PC-9 (cell line): ENCODE measurements around the gene MAST4. TPM values are rescaled to one million over a fixed set of nuclear protein-coding genes. Genes with fewer than 3 reads are reported as not detected.

Experiments used
- BruUV-seq: library from RNA; stranded (reverse); fragments of 400-500 nt; replicated peaks from 2 replicates; lab custom pipeline; 2021; lab: Mats Ljungman, UMichigan
- CTCF ChIA-PET: fragments of 300-600 bp; sonication (Branson Sonifier 250); formaldehyde crosslinking; loops from one replicate; lab custom pipeline; 2022; ENCODE audit warnings: antibody characterized with exemption; lab: Charles Lee
- POLR2A ChIA-PET: fragments of 300-600 bp; sonication (Branson Sonifier 250); formaldehyde crosslinking; loops from one replicate; lab custom pipeline; 2022; ENCODE audit warnings: antibody characterized with exemption; ENCODE audit not compliant: unreplicated experiment; lab: Charles Lee
- DNase-seq, 2 experiments: peaks; one replicate each; pipeline versions ENCODE4 v3.0.0 to v3.0.0-alpha.2; 2015 to 2022; ENCODE audit warnings: mixed read lengths in 1 of 2
- H2AFZ ChIP-seq: fragments of 200-600 bp; sonication (generic); 2 replicates; pipeline ENCODE4 v1.8.1; 2017; ENCODE audit warnings: antibody characterized with exemption
- H3F3A ChIP-seq: fragments of 200-600 bp; sonication (generic); 2 replicates; pipeline ENCODE4 v1.8.1; 2017; ENCODE audit warnings: antibody characterized with exemption, mild to moderate bottlenecking, low read depth; ENCODE audit not compliant: insufficient read depth
- H3K27ac ChIP-seq: fragments of 200-600 bp; sonication (generic); 2 replicates; pipeline ENCODE4 v1.6.1; 2016; ENCODE audit warnings: mixed run types
- H3K27me3 ChIP-seq: fragments of 200-600 bp; sonication (generic); 2 replicates; pipeline ENCODE4 v1.6.1; 2016; ENCODE audit warnings: low read depth, mixed run types; ENCODE audit not compliant: insufficient read depth
- H3K36me3 ChIP-seq: fragments of 200-600 bp; sonication (generic); 2 replicates; pipeline ENCODE4 v1.6.1; 2016; ENCODE audit warnings: low read depth, mixed run types
- H3K4me1 ChIP-seq: fragments of 200-600 bp; sonication (generic); replicated peaks from 2 replicates; pipeline ENCODE4 v1.6.1; 2016; ENCODE audit warnings: mixed run types; ENCODE audit not compliant: insufficient read depth
- H3K4me2 ChIP-seq: fragments of 200-600 bp; sonication (generic); 2 replicates; pipeline ENCODE4 v1.6.1; 2017; ENCODE audit warnings: mixed run types
- H3K4me3 ChIP-seq: fragments of 200-600 bp; sonication (generic); 2 replicates; pipeline ENCODE4 v1.6.1; 2016; ENCODE audit warnings: mixed run types
- H3K79me2 ChIP-seq: fragments of 200-600 bp; sonication (generic); 2 replicates; pipeline ENCODE4 v1.6.1; 2017; ENCODE audit warnings: low read depth, mixed run types
- H3K9me2 ChIP-seq: fragments of 200-600 bp; sonication (generic); 2 replicates; pipeline ENCODE4 v1.8.1; 2017; ENCODE audit warnings: mild to moderate bottlenecking; ENCODE audit not compliant: insufficient read depth
- H3K9me3 ChIP-seq: fragments of 200-600 bp; sonication (generic); 2 replicates; pipeline ENCODE4 v1.8.1; 2016; ENCODE audit warnings: low read depth; ENCODE audit not compliant: insufficient read depth
- H4K20me1 ChIP-seq: fragments of 200-600 bp; sonication (generic); 2 replicates; pipeline ENCODE4 v1.8.1; 2017; ENCODE audit not compliant: insufficient read depth
- EZH2 ChIP-seq: fragments of 200-600 bp; sonication (generic); IDR thresholded peaks from 2 replicates; pipeline ENCODE4 v1.8.0; 2017; ENCODE audit warnings: antibody characterized with exemption, low read depth
- intact Hi-C: fragments of 100-400 bp; cut with micrococcal nuclease; formaldehyde crosslinking; loops from one replicate; pipeline ENCODE4 v1.10.0; 2022; ENCODE audit not compliant: unreplicated experiment
- total RNA-seq: library from RNA; stranded (reverse); gene quantifications from 2 replicates; pipeline ENCODE4 v1.2.3, GENCODE V29; 2021
- TF ChIP-seq, protein P1 (sequence below): fragments of 200-600 bp; sonication (generic); conservative IDR thresholded peaks from 2 replicates; pipeline ENCODE4 v1.6.1; 2017; ENCODE audit warnings: mixed run types, antibody characterized with exemption, mild to moderate bottlenecking, moderate library complexity

Gene MAST4
- total RNA-seq, 1 experiment from 2014 or later, result 19.3 TPM

DNA sequence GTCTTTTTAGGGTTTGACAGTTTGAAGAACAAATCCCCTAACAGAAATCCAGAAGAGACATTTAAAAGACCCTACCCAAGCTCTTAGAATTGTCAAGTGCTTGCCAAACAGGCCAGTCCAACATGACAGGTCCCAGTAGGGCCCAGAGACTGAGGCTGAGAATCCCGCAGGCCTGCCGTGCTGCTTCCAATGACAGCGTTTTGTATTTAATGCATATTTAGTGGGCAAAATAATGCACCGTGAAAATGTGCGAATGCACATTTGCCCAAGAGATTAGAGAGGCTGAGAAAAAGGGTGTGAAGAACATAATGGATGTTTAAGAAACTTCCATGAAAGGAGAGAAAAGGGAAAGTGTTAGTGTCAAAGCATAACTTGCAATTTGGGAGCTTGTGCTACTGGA lies 542.8 kb downstream of the MAST4 start:
- no peak for DNase-seq
- no peaks in the 10 kb centered on the region; the same call in 1 of the 2 replicates for H3K9me2 ChIP-seq
- H3K27me3 ChIP-seq, result no peaks in the 10 kb centered on the region
- H3K4me3 ChIP-seq, result no peak overlapping the region
- peaks cover 21% of the 10 kb centered on the region for H3K36me3 ChIP-seq
- H3K4me1 ChIP-seq, result no peaks in the 10 kb centered on the region
- BruUV-seq, result no TSS peak
- H3K4me2 ChIP-seq, result no peak overlapping the region
- no peak overlapping the region for H2AFZ ChIP-seq
- POLR2A ChIA-PET, result no interaction called here
- TF ChIP-seq EZH2, result no peak
- TF ChIP-seq, protein P1, sequence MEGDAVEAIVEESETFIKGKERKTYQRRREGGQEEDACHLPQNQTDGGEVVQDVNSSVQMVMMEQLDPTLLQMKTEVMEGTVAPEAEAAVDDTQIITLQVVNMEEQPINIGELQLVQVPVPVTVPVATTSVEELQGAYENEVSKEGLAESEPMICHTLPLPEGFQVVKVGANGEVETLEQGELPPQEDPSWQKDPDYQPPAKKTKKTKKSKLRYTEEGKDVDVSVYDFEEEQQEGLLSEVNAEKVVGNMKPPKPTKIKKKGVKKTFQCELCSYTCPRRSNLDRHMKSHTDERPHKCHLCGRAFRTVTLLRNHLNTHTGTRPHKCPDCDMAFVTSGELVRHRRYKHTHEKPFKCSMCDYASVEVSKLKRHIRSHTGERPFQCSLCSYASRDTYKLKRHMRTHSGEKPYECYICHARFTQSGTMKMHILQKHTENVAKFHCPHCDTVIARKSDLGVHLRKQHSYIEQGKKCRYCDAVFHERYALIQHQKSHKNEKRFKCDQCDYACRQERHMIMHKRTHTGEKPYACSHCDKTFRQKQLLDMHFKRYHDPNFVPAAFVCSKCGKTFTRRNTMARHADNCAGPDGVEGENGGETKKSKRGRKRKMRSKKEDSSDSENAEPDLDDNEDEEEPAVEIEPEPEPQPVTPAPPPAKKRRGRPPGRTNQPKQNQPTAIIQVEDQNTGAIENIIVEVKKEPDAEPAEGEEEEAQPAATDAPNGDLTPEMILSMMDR, result no peak
- H4K20me1 ChIP-seq, result no peaks in the 10 kb centered on the region
- intact Hi-C loops, result no loop called here
- H3F3A ChIP-seq, result no peaks in the 10 kb centered on the region
- H3K9me3 ChIP-seq, result no peaks in the 10 kb centered on the region
- H3K79me2 ChIP-seq, result no peaks in the 10 kb centered on the region
- CTCF ChIA-PET, result no interaction called here
- no peak overlapping the region for H3K27ac ChIP-seq

DNA sequence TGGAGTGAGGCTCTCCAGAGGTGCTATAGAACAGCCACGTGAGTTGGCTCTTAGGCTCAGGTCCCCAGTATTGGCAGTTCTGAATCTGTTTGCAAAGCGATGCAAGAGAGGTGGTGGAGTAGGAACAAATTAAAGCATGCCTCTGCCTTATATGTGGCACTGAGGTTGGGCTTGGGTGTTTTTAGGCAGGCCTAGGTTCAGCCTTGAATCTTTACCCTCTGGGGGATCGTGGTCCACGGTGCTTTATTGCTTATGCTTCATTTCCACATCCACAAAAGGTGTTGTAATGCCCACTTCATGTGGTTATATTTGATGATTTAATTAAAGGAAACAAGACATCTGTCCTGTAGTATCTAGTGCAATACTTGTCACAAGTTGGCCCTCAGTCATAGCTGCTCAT lies 544.2 kb downstream of the MAST4 start:
- Histone ChIP-seq H3K4me2 (no peak overlapping the region), H3K27me3 (no peaks in the 10 kb centered on the region), H3K4me1 (no peaks in the 10 kb centered on the region), H3K79me2 (no peaks in the 10 kb centered on the region), H3F3A (no peaks in the 10 kb centered on the region), H3K36me3 (peaks cover 12% of the 10 kb centered on the region), H2AFZ (no peak overlapping the region), H3K9me2 (no peaks in the 10 kb centered on the region), H3K27ac (no peak overlapping the region), H3K4me3 (no peak overlapping the region), H4K20me1 (no peaks in the 10 kb centered on the region), H3K9me3 (no peaks in the 10 kb centered on the region)
- intact Hi-C loops, result no loop called here
- DNase-seq, result no peak
- no TSS peak for BruUV-seq
- ChIA-PET POLR2A (no interaction called here), CTCF (no interaction called here)
- TF ChIP-seq EZH2, result no peak
- TF ChIP-seq, protein P1, result no peak

DNA sequence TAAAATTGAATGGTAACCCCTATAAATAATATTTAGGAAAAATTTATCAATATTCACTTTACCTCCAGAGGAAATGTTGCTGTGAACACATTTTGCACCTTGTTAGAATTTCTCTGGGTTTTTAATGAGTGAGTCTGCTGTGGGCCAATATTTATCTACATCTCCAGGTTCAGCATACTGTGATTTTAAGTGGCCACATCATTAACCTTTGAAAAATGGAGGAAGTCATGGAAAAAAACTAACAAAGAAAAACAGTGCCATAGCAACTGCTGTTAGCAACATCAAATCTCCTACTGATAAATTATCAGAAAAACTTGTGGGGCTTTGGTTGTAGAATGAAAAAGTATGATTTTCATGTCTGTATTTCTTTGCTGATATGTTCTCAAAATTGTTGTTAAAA lies 545.5 kb downstream of the MAST4 start:
- no peaks in the 10 kb centered on the region for H4K20me1 ChIP-seq
- no peaks in the 10 kb centered on the region for H3K79me2 ChIP-seq
- H3K36me3 ChIP-seq, result peaks cover 9% of the 10 kb centered on the region
- no peaks in the 10 kb centered on the region for H3K4me1 ChIP-seq
- H3K4me3 ChIP-seq, result no peak overlapping the region
- POLR2A ChIA-PET, result no interaction called here
- TF ChIP-seq, protein P1, result no peak
- TF ChIP-seq EZH2, result no peak
- CTCF ChIA-PET, result no interaction called here
- H3K27me3 ChIP-seq, result no peaks in the 10 kb centered on the region
- no peak overlapping the region for H3K27ac ChIP-seq
- no peaks in the 10 kb centered on the region for H3F3A ChIP-seq
- no peak overlapping the region for H2AFZ ChIP-seq
- no peaks in the 10 kb centered on the region for H3K9me2 ChIP-seq
- intact Hi-C loops, result no loop called here
- no peak for DNase-seq
- no peaks in the 10 kb centered on the region for H3K9me3 ChIP-seq
- BruUV-seq, result no TSS peak
- no peak overlapping the region for H3K4me2 ChIP-seq
